Measurements from ENCODE around the gene AIRE. TPM values are rescaled to one million over a fixed set of nuclear protein-coding genes. Genes with fewer than 3 reads are reported as not detected.

AIRE gene
- total and polyA plus RNA-seq, 2 donors from 2014 or later, result 0.09 to 0.25 TPM

DNA sequence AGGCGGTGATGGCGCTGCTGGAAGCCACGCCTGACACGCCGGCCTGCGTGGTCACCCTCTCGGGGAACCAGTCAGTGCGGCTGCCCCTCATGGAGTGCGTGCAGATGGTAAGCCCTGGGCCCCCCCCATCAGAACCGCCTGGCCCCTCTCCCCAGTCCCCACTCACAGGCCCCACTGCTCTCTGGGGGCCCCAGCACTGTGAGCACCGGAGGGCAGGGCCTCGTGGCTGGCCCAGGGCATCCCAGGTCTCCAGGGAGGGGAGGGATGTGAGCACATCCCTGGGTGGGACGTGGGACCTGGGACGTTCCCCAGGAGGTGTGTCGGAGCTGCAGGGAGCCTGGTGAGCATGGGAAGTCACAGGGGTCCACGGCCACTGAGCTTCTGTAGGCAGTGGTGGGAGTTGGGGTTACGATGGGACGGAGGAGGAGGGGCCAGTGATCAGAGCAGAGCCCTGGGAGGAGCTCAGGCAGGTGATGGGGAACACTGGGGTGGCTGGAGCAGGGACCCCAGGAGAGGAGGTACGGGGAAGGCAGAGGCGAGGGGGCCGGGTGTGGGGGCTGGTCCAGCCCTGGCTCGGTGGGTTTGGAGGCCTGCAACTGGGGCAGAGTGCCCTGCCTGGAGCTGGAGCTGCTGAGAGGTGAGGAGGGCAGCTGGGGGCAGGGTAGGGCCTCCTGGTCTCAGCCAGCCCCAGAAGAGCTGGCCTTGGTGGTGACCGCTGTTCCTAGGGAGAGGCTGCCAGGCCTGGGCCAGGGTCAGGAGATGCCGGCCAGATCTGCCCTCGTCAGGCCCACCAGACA, 33.0 kb downstream of the AIRE start:
- intact Hi-C loops (cut with DNase I), result no loop called here
- no peak overlapping the region for H3K4me3 ChIP-seq (ENCODE audit: low read length in 3 of 3)
- H3K27me3 ChIP-seq (ENCODE audit: control insufficient read depth, insufficient read depth, low read length), result no peaks in the 10 kb centered on the region
- H3K36me3 ChIP-seq (ENCODE audit: control insufficient read depth in 2 of 3, insufficient read depth in 3 of 3, low read length in 3 of 3), result peaks cover 0 to 33% (median 15%) of the 10 kb centered on the region in 3 donors
- DNase-seq, result no peak
- H3K9me3 ChIP-seq (ENCODE audit: control insufficient read depth in 2 of 3, insufficient read depth in 1 of 3, low read length in 3 of 3), result no peaks in the 10 kb centered on the region
- no peak overlapping the region for H3K9ac ChIP-seq (ENCODE audit: low read length in 3 of 3)
- H3K27ac ChIP-seq (ENCODE audit: low read depth in 2 of 2, low read length in 2 of 2), result no peak overlapping the region
- no peak for FAIRE-seq
- no peaks in the 10 kb centered on the region for H3K4me1 ChIP-seq (ENCODE audit: control insufficient read depth in 2 of 3, insufficient read depth in 2 of 3, low read depth in 1 of 3, low read length in 3 of 3)
- TF ChIP-seq, protein P1, sequence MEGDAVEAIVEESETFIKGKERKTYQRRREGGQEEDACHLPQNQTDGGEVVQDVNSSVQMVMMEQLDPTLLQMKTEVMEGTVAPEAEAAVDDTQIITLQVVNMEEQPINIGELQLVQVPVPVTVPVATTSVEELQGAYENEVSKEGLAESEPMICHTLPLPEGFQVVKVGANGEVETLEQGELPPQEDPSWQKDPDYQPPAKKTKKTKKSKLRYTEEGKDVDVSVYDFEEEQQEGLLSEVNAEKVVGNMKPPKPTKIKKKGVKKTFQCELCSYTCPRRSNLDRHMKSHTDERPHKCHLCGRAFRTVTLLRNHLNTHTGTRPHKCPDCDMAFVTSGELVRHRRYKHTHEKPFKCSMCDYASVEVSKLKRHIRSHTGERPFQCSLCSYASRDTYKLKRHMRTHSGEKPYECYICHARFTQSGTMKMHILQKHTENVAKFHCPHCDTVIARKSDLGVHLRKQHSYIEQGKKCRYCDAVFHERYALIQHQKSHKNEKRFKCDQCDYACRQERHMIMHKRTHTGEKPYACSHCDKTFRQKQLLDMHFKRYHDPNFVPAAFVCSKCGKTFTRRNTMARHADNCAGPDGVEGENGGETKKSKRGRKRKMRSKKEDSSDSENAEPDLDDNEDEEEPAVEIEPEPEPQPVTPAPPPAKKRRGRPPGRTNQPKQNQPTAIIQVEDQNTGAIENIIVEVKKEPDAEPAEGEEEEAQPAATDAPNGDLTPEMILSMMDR (IDR thresholded peaks at IDR 0.05; ENCODE audit: borderline replicate concordance, extremely low read depth, insufficient read depth), result no peak

DNA sequence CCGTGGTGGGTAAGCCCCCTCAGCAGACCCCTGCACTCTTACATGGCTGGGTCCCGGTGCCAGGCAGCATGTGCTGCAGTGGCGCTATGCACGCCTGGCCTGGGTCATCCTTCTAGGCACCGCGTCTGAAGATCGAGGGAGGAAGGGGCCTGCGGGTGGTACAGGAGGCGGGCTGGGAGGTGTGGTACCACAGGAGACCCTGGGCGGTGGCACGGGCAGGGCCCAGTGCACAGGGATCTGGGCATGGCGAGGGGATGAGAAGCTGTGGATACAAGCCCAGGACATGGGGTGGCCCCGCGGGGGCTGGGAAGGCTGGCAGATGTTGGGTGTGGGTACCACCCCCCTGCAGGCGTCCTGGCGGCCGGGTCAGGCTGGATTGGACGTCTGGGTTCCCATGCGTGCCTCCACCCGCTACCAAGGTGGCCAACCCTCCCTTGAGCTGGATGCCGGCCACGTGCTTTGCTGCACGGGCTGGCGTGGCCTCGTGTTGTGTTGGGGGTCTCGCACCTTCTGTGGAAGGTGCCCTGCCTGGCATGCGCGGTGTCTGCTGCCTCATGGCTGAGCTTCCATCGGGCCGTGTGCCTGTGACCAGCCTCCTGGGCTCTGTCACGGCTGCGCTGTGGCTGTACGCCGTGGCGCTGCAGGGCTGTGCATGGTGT, 33.9 kb downstream of the AIRE start:
- Histone ChIP-seq H3K4me1 (ENCODE audit: control insufficient read depth in 2 of 3, insufficient read depth in 2 of 3, low read depth in 1 of 3, low read length in 3 of 3) (no peaks in the 10 kb centered on the region), H3K27ac (ENCODE audit: low read depth in 2 of 2, low read length in 2 of 2) (no peak overlapping the region), H3K36me3 (ENCODE audit: control insufficient read depth in 2 of 3, insufficient read depth in 3 of 3, low read length in 3 of 3) (peaks cover 0 to 36% (median 15%) of the 10 kb centered on the region in 3 donors), H3K4me3 (ENCODE audit: low read length in 3 of 3) (no peak overlapping the region), H3K27me3 (ENCODE audit: control insufficient read depth, insufficient read depth, low read length) (no peaks in the 10 kb centered on the region), H3K9me3 (ENCODE audit: control insufficient read depth in 2 of 3, insufficient read depth in 1 of 3, low read length in 3 of 3) (no peaks in the 10 kb centered on the region), H3K9ac (ENCODE audit: low read length in 3 of 3) (no peak overlapping the region)
- TF ChIP-seq, protein P1 (IDR thresholded peaks at IDR 0.05; ENCODE audit: borderline replicate concordance, extremely low read depth, insufficient read depth), result no peak
- DNase-seq, result no peak
- intact Hi-C loops (cut with DNase I), result no loop called here
- FAIRE-seq, result no peak

DNA sequence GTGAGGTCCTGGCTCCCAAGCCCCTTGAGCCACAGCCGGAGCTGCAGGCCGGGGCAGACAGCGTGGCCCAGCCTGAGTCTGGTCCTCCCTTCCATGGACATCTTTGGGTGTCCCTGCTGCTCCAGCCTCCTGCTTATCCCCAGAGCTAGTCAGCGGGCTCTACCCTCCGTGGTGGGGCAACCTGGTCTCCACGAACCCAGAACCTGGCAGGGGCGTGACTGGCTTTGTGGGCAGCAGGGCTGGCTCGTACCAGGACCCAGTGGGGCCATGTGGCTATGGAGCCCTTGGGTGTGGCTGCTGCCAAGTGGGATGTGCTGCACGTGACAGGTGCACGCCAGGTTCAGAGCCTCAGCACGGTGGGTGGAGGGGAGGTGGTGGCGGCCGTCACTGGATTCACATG, 35.2 kb downstream of the AIRE start:
- H3K4me1 ChIP-seq (ENCODE audit: control insufficient read depth in 2 of 3, insufficient read depth in 2 of 3, low read depth in 1 of 3, low read length in 3 of 3), result no peaks in the 10 kb centered on the region
- no peaks in the 10 kb centered on the region for H3K9me3 ChIP-seq (ENCODE audit: control insufficient read depth in 2 of 3, insufficient read depth in 1 of 3, low read length in 3 of 3)
- TF ChIP-seq, protein P1 (IDR thresholded peaks at IDR 0.05; ENCODE audit: borderline replicate concordance, extremely low read depth, insufficient read depth), result no peak
- peaks cover 0 to 39% (median 17%) of the 10 kb centered on the region in 3 donors for H3K36me3 ChIP-seq (ENCODE audit: control insufficient read depth in 2 of 3, insufficient read depth in 3 of 3, low read length in 3 of 3)
- no peak overlapping the region for H3K9ac ChIP-seq (ENCODE audit: low read length in 3 of 3)
- H3K4me3 ChIP-seq (ENCODE audit: low read length in 3 of 3), result no peak overlapping the region
- intact Hi-C loops (cut with DNase I), result no loop called here
- H3K27ac ChIP-seq (ENCODE audit: low read depth in 2 of 2, low read length in 2 of 2), result no peak overlapping the region
- no peak for FAIRE-seq
- no peaks in the 10 kb centered on the region for H3K27me3 ChIP-seq (ENCODE audit: control insufficient read depth, insufficient read depth, low read length)
- DNase-seq, result no peak
